ENCODE data around the gene WLS.
"Not testable (repeated sequence)": the region's sequence is repeated elsewhere in the genome, so short reads cannot be mapped to it uniquely, and the experiment has no call there.

WLS gene

GRCh38 chr1:68232289-68233148 lies at the start of gene WLS:
TSS of gene WLS (minus strand) at chr1:68232523. CDS start at chr1:68232299, 224 bp downstream.
- DNase-seq: peak; percentile 50 to 60

GRCh38 chr1:68280286-68280685 lies 48.0 kb upstream of the WLS start:
- no peak for DNase-seq

GRCh38 chr1:68279846-68280245 lies 47.5 kb upstream of the WLS start:
- no peak for DNase-seq

GRCh38 chr1:68278221-68278620 lies 45.9 kb upstream of the WLS start:
- no peak for DNase-seq

GRCh38 chr1:68276448-68276847 lies 44.1 kb upstream of the WLS start:
- no peak for DNase-seq

GRCh38 chr1:68273530-68273929 lies 41.2 kb upstream of the WLS start:
- no peak for DNase-seq

- no peak for DNase-seq
These were observed 39.3 kb upstream of the WLS start for GRCh38 chr1:68271596-68271995.

GRCh38 chr1:68270951-68271350 lies 38.6 kb upstream of the WLS start:
- no peak for DNase-seq

GRCh38 chr1:68269637-68270430 lies 37.5 kb upstream of the WLS start:
- no peak for DNase-seq

GRCh38 chr1:68268896-68269483 lies 36.7 kb upstream of the WLS start:
- no peak for DNase-seq

- DNase-seq: not testable (repeated sequence)
These were observed 24.5 kb upstream of the WLS start for GRCh38 chr1:68256824-68257223.

- no peak for DNase-seq
These were observed 23.0 kb upstream of the WLS start for GRCh38 chr1:68255301-68255700.

GRCh38 chr1:68254667-68255226 lies 22.4 kb upstream of the WLS start:
- no peak for DNase-seq

- no peak for DNase-seq
These were observed 4.7 kb upstream of the WLS start for GRCh38 chr1:68237040-68237439.

- DNase-seq: no peak
These were observed 1.8 kb upstream of the WLS start for GRCh38 chr1:68234094-68234493.

- no peak for DNase-seq
These were observed 879 bp upstream of the WLS start for GRCh38 chr1:68233202-68233601.

GRCh38 chr1:68231627-68232288 lies 565 bp downstream of the WLS start:
- peak; percentile 16 to 53 for DNase-seq

GRCh38 chr1:68230901-68231626 lies 1.3 kb downstream of the WLS start:
- no peak for DNase-seq

GRCh38 chr1:68230484-68230802 lies 1.9 kb downstream of the WLS start:
- DNase-seq: peak in 1 of 2 donors; percentile 11

- no peak for DNase-seq
These were observed 2.5 kb downstream of the WLS start for GRCh38 chr1:68229650-68230483.

- no peak for DNase-seq
These were observed 3.5 kb downstream of the WLS start for GRCh38 chr1:68228851-68229250.

All from hippocampal formation (tissue), 2 donors.